ENCODE data around the gene NUP210L. TPM values are rescaled to one million over a fixed set of nuclear protein-coding genes. Genes with fewer than 3 reads are reported as not detected.

NUP210L gene
- total RNA-seq, 4 donors from 2014 or later = 0.09 to 0.21 TPM; not detected in 2

DNA sequence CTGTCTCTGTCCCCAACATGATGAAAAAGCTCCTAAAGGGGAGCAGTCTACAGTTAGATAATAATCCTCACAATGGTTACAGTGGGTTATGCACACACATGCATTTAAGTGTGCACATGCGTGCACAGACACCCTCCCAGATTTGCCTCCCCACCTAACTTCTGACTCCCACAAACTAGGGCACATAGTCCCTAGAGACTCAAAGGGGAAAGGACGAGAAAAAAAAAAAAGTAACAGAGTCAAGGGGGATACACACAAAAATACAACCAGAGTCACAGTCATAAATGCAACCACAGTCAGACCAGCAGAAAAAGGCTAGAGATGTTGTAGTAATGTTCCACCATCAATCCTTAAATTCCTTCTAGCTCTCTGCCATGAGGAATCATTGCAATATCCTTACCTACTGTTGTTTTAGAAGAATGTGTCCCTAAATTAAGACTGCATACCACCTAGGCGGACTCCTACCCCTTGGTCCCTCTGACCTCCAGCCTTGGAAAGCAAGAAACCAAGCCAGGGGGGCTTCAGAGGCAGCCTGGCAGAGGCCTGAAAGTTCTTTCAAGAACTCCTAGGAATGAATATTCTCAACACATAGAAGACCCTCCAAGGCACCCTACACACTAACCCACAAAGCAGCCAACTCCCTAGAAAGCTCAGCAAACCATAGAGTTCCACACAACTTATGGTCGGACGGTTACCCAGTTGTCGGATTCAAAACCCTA is 197.7 kb downstream of the NUP210L start:
- Histone ChIP-seq H3K36me3 (no peaks in the 10 kb centered on the region), H3K27ac (peak overlapping the region; percentile 85 to 86), H3K27me3 (no peaks in the 10 kb centered on the region), H3K9me3 (no peaks in the 10 kb centered on the region), H3K4me1 (peaks cover 6 to 20% of the 10 kb centered on the region in 2 donors), H3K4me3 (peak overlapping the region; percentile 86 to 94)
- TF ChIP-seq POLR2A (IDR thresholded peaks at IDR 0.05) = no peak
- intact Hi-C loops (cut with DNase I; ENCODE audit: low total_unique reads) = no loop called here
- no peak for DNase-seq

DNA sequence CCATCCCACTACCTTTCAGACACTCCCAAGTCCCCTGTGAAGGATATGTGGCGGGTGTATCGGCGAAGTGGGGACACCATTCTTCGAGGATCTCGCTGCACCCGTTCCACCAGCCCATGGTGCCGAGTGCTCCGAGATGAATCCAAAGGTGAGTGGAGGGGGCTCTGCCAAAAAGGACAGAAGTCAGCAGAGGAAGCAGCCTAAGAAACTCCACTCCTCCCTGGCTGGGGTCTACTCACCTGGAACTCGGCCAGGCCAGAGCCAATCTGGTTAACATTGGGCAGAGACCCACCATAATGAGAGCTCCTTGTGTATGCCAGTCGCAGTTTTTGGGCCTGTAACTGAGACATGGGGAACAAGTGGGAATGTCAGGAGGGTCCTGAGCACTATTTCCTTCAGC is 200.0 kb downstream of the NUP210L start:
- no peaks in the 10 kb centered on the region for H3K27me3 ChIP-seq
- no peaks in the 10 kb centered on the region for H3K9me3 ChIP-seq
- peaks cover 6 to 12% of the 10 kb centered on the region in 2 donors for H3K4me1 ChIP-seq
- no peak overlapping the region for H3K27ac ChIP-seq
- no peak overlapping the region for H3K4me3 ChIP-seq
- no peak for DNase-seq
- no peaks in the 10 kb centered on the region for H3K36me3 ChIP-seq
- intact Hi-C loops (cut with DNase I; ENCODE audit: low total_unique reads) = no loop called here
- TF ChIP-seq, protein P1, sequence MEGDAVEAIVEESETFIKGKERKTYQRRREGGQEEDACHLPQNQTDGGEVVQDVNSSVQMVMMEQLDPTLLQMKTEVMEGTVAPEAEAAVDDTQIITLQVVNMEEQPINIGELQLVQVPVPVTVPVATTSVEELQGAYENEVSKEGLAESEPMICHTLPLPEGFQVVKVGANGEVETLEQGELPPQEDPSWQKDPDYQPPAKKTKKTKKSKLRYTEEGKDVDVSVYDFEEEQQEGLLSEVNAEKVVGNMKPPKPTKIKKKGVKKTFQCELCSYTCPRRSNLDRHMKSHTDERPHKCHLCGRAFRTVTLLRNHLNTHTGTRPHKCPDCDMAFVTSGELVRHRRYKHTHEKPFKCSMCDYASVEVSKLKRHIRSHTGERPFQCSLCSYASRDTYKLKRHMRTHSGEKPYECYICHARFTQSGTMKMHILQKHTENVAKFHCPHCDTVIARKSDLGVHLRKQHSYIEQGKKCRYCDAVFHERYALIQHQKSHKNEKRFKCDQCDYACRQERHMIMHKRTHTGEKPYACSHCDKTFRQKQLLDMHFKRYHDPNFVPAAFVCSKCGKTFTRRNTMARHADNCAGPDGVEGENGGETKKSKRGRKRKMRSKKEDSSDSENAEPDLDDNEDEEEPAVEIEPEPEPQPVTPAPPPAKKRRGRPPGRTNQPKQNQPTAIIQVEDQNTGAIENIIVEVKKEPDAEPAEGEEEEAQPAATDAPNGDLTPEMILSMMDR (IDR thresholded peaks at IDR 0.05) = no peak
- TF ChIP-seq POLR2A (IDR thresholded peaks at IDR 0.05) = no peak

DNA sequence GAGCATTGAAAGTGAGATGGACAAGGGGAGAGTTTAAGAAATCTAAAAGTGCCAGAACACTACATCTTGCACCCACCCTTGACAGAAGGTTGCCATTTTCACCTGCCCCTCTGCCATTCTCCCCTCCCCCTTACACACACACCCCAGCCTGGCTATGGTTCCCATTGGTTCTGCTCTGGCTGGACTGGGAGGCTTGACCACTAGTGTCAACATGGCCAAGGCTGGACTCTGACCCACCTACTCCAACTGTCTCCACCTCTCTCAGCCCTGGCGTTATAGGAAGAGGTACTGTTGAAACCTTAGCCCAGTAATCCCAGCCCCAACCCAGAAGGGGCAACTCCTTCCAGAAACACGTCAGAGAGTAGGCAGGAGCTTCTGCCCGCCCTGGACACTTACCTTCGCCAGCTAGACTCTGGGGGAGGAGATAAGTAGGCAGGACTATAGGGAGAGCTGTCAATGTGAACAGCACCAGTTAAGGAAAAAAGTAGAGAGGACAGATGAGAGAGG is 201.0 kb downstream of the NUP210L start:
- intact Hi-C loops (cut with DNase I; ENCODE audit: low total_unique reads) = no loop called here

DNA sequence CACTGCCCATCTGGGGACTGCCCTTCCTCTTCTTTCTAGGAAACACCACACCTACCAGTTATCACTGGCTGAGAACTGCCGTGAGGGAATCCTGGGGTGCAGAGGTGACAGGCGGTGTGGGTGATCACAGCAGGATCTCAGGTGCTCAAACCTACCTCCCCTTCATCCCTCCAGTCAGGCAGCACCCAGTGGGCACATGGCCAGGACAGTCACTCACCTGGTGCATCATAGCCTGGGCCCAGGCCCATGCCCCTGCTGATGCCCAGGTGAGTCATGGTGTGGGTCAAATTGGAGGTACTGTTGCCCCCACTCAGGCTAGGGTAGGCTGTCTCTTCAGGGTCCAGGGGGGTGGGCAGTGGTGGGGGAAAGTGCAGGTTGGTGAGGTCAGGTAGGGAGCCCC is 203.1 kb downstream of the NUP210L start:
- intact Hi-C loops (cut with DNase I; ENCODE audit: low total_unique reads) = no loop called here
- no peak for TF ChIP-seq POLR2A (IDR thresholded peaks at IDR 0.05)
- TF ChIP-seq, protein P1 (IDR thresholded peaks at IDR 0.05) = no peak
- peaks cover 3 to 10% of the 10 kb centered on the region in 2 donors for H3K4me1 ChIP-seq
- DNase-seq = no peak
- no peaks in the 10 kb centered on the region for H3K27me3 ChIP-seq
- H3K9me3 ChIP-seq = no peaks in the 10 kb centered on the region
- no peaks in the 10 kb centered on the region for H3K36me3 ChIP-seq
- H3K27ac ChIP-seq = no peak overlapping the region
- H3K4me3 ChIP-seq = no peak overlapping the region

More for the DNA sequence above, 201.0 kb downstream of the NUP210L start:
- Histone ChIP-seq H3K27ac (no peak overlapping the region), H3K4me1 (peaks cover 6 to 12% of the 10 kb centered on the region in 2 donors), H3K4me3 (no peak overlapping the region), H3K36me3 (no peaks in the 10 kb centered on the region), H3K27me3 (no peaks in the 10 kb centered on the region), H3K9me3 (no peaks in the 10 kb centered on the region)
- no peak for TF ChIP-seq POLR2A (IDR thresholded peaks at IDR 0.05)
- TF ChIP-seq, protein P1 (IDR thresholded peaks at IDR 0.05) = no peak
- no peak for DNase-seq

DNA sequence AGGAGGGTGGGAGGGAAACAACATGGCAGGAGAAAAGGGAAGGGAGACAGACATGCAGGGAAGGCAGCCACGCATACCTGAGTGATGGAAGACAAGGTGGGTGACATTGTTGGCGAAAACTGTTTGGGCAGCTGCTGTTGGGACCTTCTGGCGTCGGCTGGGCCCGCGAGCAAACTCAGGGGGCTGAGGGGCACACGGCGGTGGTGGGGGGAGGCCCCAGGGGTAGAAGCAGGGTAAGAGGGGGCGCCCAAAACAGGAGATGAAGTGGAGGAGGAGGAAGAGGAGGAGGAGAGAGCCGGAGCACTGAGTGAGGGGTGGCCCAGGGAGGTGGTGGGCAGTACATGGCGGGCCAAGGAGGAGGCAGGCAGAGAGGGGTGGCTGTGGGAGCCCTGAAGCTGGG is 203.7 kb downstream of the NUP210L start:
- no peaks in the 10 kb centered on the region for H3K36me3 ChIP-seq
- H3K4me1 ChIP-seq = peaks cover 0 to 4% of the 10 kb centered on the region in 2 donors
- DNase-seq = no peak
- H3K27ac ChIP-seq = no peak overlapping the region
- TF ChIP-seq, protein P1 (IDR thresholded peaks at IDR 0.05) = no peak
- TF ChIP-seq POLR2A (IDR thresholded peaks at IDR 0.05) = no peak
- intact Hi-C loops (cut with DNase I; ENCODE audit: low total_unique reads) = no loop called here
- H3K4me3 ChIP-seq = no peak overlapping the region
- no peaks in the 10 kb centered on the region for H3K9me3 ChIP-seq
- no peaks in the 10 kb centered on the region for H3K27me3 ChIP-seq

Measured in uterus (tissue), 4 donors.